H9 (cell line): ENCODE measurements around the gene MITF. TPM values are rescaled to one million over a fixed set of nuclear protein-coding genes. Genes with fewer than 3 reads are reported as not detected.

Experiments used
- DNase-seq: peaks from one replicate; pipeline ENCODE4 v3.0.0-alpha.2; 2017
- H2AFZ ChIP-seq: one replicate; pipeline ENCODE4 v1.6.1; 2013; ENCODE audit warnings: mild to moderate bottlenecking, low read length, control low read depth, moderate library complexity
- H2AK5ac ChIP-seq: 2 replicates; pipeline ENCODE4 v1.6.1; 2013; ENCODE audit warnings: low read length, control low read depth, mixed read lengths; ENCODE audit not compliant: insufficient read length
- H2BK120ac ChIP-seq: one replicate; pipeline ENCODE4 v1.6.1; 2013; ENCODE audit warnings: low read depth, mild to moderate bottlenecking, low read length, control low read depth, inconsistent platforms; ENCODE audit not compliant: poor library complexity, severe bottlenecking
- H2BK12ac ChIP-seq: 2 replicates; pipeline ENCODE4 v1.6.1; 2013; ENCODE audit warnings: low read length, control low read depth, mixed read lengths, low read depth; ENCODE audit not compliant: insufficient read length
- H2BK15ac ChIP-seq: 2 replicates; pipeline ENCODE4 v1.6.1; 2013; ENCODE audit warnings: low read depth, low read length, control low read depth
- H2BK20ac ChIP-seq: one replicate; pipeline ENCODE4 v1.6.1; 2013; ENCODE audit warnings: low read depth, mild to moderate bottlenecking, low read length, control low read depth, inconsistent platforms; ENCODE audit not compliant: poor library complexity, severe bottlenecking
- H2BK5ac ChIP-seq: 2 replicates; pipeline ENCODE4 v1.6.1; 2013; ENCODE audit warnings: low read length, control low read depth, mixed read lengths; ENCODE audit not compliant: insufficient read length
- H3K14ac ChIP-seq: 2 replicates; pipeline ENCODE4 v1.6.1; 2013; ENCODE audit warnings: low read length, control low read depth; ENCODE audit not compliant: insufficient read depth
- H3K18ac ChIP-seq: 2 replicates; pipeline ENCODE4 v1.6.1; 2013; ENCODE audit warnings: low read depth, mild to moderate bottlenecking, mixed read lengths, low read length, control low read depth; ENCODE audit not compliant: insufficient read length
- H3K23ac ChIP-seq: 2 replicates; pipeline ENCODE4 v1.6.1; 2013; ENCODE audit warnings: low read length, control low read depth, mixed read lengths, low read depth; ENCODE audit not compliant: insufficient read length
- H3K23me2 ChIP-seq: 2 replicates; pipeline ENCODE4 v1.6.1; 2013; ENCODE audit warnings: low read depth, mild to moderate bottlenecking, mixed read lengths, low read length, control low read depth; ENCODE audit not compliant: insufficient read length, poor library complexity, severe bottlenecking
- H3K27ac ChIP-seq: 2 replicates; pipeline ENCODE4 v1.5.1; 2013; ENCODE audit warnings: low read length, control low read depth, mixed read lengths, low read depth; ENCODE audit not compliant: insufficient read length
- H3K27me3 ChIP-seq: 2 replicates; pipeline ENCODE4 v1.6.1; 2013; ENCODE audit warnings: low read length, control low read depth, inconsistent platforms; ENCODE audit not compliant: insufficient read depth
- H3K4ac ChIP-seq: 2 replicates; pipeline ENCODE4 v1.6.1; 2013; ENCODE audit warnings: low read depth, mild to moderate bottlenecking, control low read depth, inconsistent platforms, low read length, moderate library complexity
- H3K4me1 ChIP-seq: 2 replicates; pipeline ENCODE4 v1.6.1; 2013; ENCODE audit warnings: low read length, control low read depth, inconsistent platforms; ENCODE audit not compliant: insufficient read depth
- H3K4me2 ChIP-seq: 2 replicates; pipeline ENCODE4 v1.6.1; 2013; ENCODE audit warnings: low read length, control low read depth, mixed read lengths; ENCODE audit not compliant: insufficient read length, insufficient read depth
- H3K56ac ChIP-seq: 2 replicates; pipeline ENCODE4 v1.6.1; 2013; ENCODE audit warnings: low read depth, mild to moderate bottlenecking, mixed read lengths, low read length, control low read depth; ENCODE audit not compliant: insufficient read length
- H3K79me1 ChIP-seq: 2 replicates; pipeline ENCODE4 v1.6.1; 2013; ENCODE audit warnings: low read depth, mild to moderate bottlenecking, moderate library complexity, low read length, control low read depth, inconsistent platforms; ENCODE audit not compliant: insufficient read depth, poor library complexity, severe bottlenecking
- H3K79me2 ChIP-seq: 2 replicates; pipeline ENCODE4 v1.6.1; 2013; ENCODE audit warnings: low read length, control low read depth, inconsistent platforms; ENCODE audit not compliant: insufficient read depth
- H3K9ac ChIP-seq: 2 replicates; pipeline ENCODE4 v1.6.1; 2013; ENCODE audit warnings: low read length, control low read depth, mixed read lengths; ENCODE audit not compliant: insufficient read length; ENCODE audit errors: extremely low read depth
- H3K9me3 ChIP-seq: one replicate; pipeline ENCODE4 v1.6.1; 2013; ENCODE audit warnings: low read depth, low read length, inconsistent platforms; ENCODE audit not compliant: control insufficient read depth
- H3T11ph ChIP-seq: one replicate; pipeline ENCODE4 v1.6.1; 2013; ENCODE audit warnings: mild to moderate bottlenecking, low read length, control low read depth, inconsistent platforms
- H4K20me1 ChIP-seq: one replicate; pipeline ENCODE4 v1.6.1; 2013; ENCODE audit not compliant: control insufficient read depth, insufficient read length, insufficient read depth
- H4K5ac ChIP-seq: 2 replicates; pipeline ENCODE4 v1.6.1; 2013; ENCODE audit warnings: low read depth, mild to moderate bottlenecking, mixed read lengths, low read length, control low read depth; ENCODE audit not compliant: insufficient read length
- H4K8ac ChIP-seq: replicated peaks from 2 replicates; pipeline ENCODE4 v1.6.1; 2013; ENCODE audit warnings: low read length, control low read depth, mixed read lengths, low read depth; ENCODE audit not compliant: insufficient read length
- H4K91ac ChIP-seq: 2 replicates; pipeline ENCODE4 v1.6.1; 2013; ENCODE audit warnings: low read depth, mild to moderate bottlenecking, moderate library complexity, mixed read lengths, low read length, control low read depth; ENCODE audit not compliant: insufficient read length
- H3K27ac Mint-ChIP-seq, 3 experiments: 2 replicates in 2 of 3; 3 replicates in 1 of 3; pipeline ENCODE4 v1.8.0; 2020 to 2021; ENCODE audit warnings: mixed read lengths in 3 of 3, mild to moderate bottlenecking in 1 of 3, moderate library complexity in 1 of 3
- H3K27me3 Mint-ChIP-seq: 2 replicates; pipeline ENCODE4 v1.8.0; 2021; ENCODE audit warnings: low read depth, mild to moderate bottlenecking, moderate library complexity, mixed read lengths
- H3K36me3 Mint-ChIP-seq, 3 experiments: 2 replicates in 2 of 3; 3 replicates in 1 of 3; pipeline ENCODE4 v1.8.0; 2020 to 2021; ENCODE audit warnings: low read depth in 3 of 3, mixed read lengths in 3 of 3; ENCODE audit not compliant: insufficient read depth in 1 of 3
- H3K4me1 Mint-ChIP-seq, 2 experiments: 2 replicates each; pipeline ENCODE4 v1.8.0; 2020; ENCODE audit warnings: mixed read lengths in 2 of 2
- H3K4me3 Mint-ChIP-seq, 2 experiments: 2 replicates in 1 of 2; 3 replicates in 1 of 2; pipeline ENCODE4 v1.8.0; 2020 to 2021; ENCODE audit warnings: mild to moderate bottlenecking in 2 of 2, mixed read lengths in 2 of 2, moderate library complexity in 1 of 2
- H3K9me3 Mint-ChIP-seq, 2 experiments: 2 replicates in 1 of 2; 3 replicates in 1 of 2; pipeline ENCODE4 v1.8.0; 2020; ENCODE audit warnings: mild to moderate bottlenecking in 2 of 2, mixed read lengths in 2 of 2, moderate library complexity in 1 of 2
- WGBS: extraction: QIAGEN DNeasy Blood & Tissue Kit; methylation state at CpG from one replicate; pipeline ENCODE4 v1.1.7; 2013; ENCODE audit warnings: missing lambda C conversion rate, low lambda C conversion rate, mixed read lengths; ENCODE audit not compliant: insufficient read length; ENCODE audit errors: extremely low coverage; 5-methylcytosine and 5-hydroxymethylcytosine counted together
- total RNA-seq: library from RNA; stranded (reverse); gene quantifications from 2 replicates; pipeline ENCODE4 v1.2.1, GENCODE V29; 2021
- TF ChIP-seq, protein P1 (sequence below): fragments of 200-600 bp; sonication (generic); conservative IDR thresholded peaks from 3 replicates; pipeline ENCODE4 v1.8.0; 2021; ENCODE audit warnings: antibody characterized with exemption, mild to moderate bottlenecking

Gene MITF
- total RNA-seq, 1 experiment from 2014 or later, result 0.81 TPM

DNA sequence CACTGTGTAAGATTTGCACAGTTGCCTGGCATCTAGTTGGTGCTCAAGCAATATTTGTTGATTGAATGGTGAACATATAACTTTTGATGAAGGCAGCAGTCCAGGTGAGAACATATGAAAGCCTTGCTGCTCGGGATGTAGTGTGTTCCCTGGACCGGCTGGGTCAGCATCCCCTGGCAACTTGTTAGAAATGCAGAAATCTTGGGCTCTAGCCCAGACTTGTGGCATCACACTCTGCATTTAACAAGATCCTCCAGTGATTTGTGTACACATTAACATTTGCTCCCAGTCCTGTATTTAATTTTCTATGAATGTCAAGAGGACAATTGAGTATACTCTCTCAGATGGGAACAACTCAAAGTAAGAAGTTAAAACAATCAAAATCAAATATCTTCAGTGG is 191.3 kb downstream of the MITF start:
- Histone ChIP-seq H3K4me1 (no peaks in the 10 kb centered on the region), H2BK5ac (no peak overlapping the region), H2AFZ (no peak overlapping the region), H2BK120ac (no peak overlapping the region), H2AK5ac (no peak overlapping the region), H4K91ac (no peak overlapping the region), H4K5ac (no peak overlapping the region), H3K23me2 (no peaks in the 10 kb centered on the region), H3K56ac (no peak overlapping the region), H2BK12ac (no peak overlapping the region), H3K27me3 (no peaks in the 10 kb centered on the region), H3K27ac (no peak overlapping the region), H3K9ac (no peak overlapping the region), H3K79me1 (no peaks in the 10 kb centered on the region), H3K79me2 (no peaks in the 10 kb centered on the region), H3K23ac (no peak overlapping the region), H3T11ph (no peak overlapping the region), H4K8ac (no peak overlapping the region), H4K20me1 (no peaks in the 10 kb centered on the region), H3K14ac (no peak overlapping the region), H3K4ac (no peak overlapping the region), H2BK15ac (no peak overlapping the region), H3K18ac (no peak overlapping the region), H3K9me3 (no peaks in the 10 kb centered on the region), H3K4me2 (no peak overlapping the region), H2BK20ac (no peak overlapping the region)
- H3K4me1 Mint-ChIP-seq, result no peaks in the 10 kb centered on the region
- peaks cover 4% of the 10 kb centered on the region; the same call in 1 of the 2 replicates for H3K27me3 Mint-ChIP-seq
- H3K9me3 Mint-ChIP-seq, result no peaks in the 10 kb centered on the region
- no CpG with 5 or more reads among the region's 2 CpGs for WGBS
- TF ChIP-seq, protein P1, sequence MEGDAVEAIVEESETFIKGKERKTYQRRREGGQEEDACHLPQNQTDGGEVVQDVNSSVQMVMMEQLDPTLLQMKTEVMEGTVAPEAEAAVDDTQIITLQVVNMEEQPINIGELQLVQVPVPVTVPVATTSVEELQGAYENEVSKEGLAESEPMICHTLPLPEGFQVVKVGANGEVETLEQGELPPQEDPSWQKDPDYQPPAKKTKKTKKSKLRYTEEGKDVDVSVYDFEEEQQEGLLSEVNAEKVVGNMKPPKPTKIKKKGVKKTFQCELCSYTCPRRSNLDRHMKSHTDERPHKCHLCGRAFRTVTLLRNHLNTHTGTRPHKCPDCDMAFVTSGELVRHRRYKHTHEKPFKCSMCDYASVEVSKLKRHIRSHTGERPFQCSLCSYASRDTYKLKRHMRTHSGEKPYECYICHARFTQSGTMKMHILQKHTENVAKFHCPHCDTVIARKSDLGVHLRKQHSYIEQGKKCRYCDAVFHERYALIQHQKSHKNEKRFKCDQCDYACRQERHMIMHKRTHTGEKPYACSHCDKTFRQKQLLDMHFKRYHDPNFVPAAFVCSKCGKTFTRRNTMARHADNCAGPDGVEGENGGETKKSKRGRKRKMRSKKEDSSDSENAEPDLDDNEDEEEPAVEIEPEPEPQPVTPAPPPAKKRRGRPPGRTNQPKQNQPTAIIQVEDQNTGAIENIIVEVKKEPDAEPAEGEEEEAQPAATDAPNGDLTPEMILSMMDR, result no peak
- no peaks in the 10 kb centered on the region for H3K36me3 Mint-ChIP-seq
- no peak for DNase-seq
- H3K27ac Mint-ChIP-seq, result no peak overlapping the region
- H3K4me3 Mint-ChIP-seq, result no peak overlapping the region
